Kidney epithelial cell (primary cell): ENCODE measurements around the gene PNMA1. TPM values are rescaled to one million over a fixed set of nuclear protein-coding genes. Genes with fewer than 3 reads are reported as not detected.

Source experiments
- DNase-seq: peaks from one replicate; pipeline ENCODE4 v3.0.0-alpha.2; 2010; ENCODE audit warnings: low read depth
- H3K27me3 ChIP-seq: 2 replicates; pipeline ENCODE4 v1.6.0; 2011; ENCODE audit warnings: low read length; ENCODE audit not compliant: control insufficient read depth, insufficient read depth
- H3K36me3 ChIP-seq: 2 replicates; pipeline ENCODE4 v1.5.1; 2011; ENCODE audit warnings: low read length; ENCODE audit not compliant: control insufficient read depth, insufficient read depth
- H3K4me3 ChIP-seq: 2 replicates; pipeline ENCODE4 v1.5.1; 2011; ENCODE audit warnings: low read depth, mild to moderate bottlenecking, control low read depth, low read length
- total RNA-seq: library from RNA; depleted of rRNA; stranded (reverse); fragments of >200 nt; gene quantifications from 2 replicates; pipeline ENCODE4 v1.2.3, GENCODE V29; 2015
- TF ChIP-seq, protein P1 (sequence below): IDR thresholded peaks from 2 replicates; pipeline ENCODE4 v1.5.1; 2011; ENCODE audit warnings: mild to moderate bottlenecking, moderate library complexity, low read length, control low read depth, inconsistent platforms; ENCODE audit not compliant: insufficient read depth, poor library complexity, severe bottlenecking

Gene PNMA1
- total RNA-seq, 1 donor from 2014 or later: 31.0 TPM

DNA sequence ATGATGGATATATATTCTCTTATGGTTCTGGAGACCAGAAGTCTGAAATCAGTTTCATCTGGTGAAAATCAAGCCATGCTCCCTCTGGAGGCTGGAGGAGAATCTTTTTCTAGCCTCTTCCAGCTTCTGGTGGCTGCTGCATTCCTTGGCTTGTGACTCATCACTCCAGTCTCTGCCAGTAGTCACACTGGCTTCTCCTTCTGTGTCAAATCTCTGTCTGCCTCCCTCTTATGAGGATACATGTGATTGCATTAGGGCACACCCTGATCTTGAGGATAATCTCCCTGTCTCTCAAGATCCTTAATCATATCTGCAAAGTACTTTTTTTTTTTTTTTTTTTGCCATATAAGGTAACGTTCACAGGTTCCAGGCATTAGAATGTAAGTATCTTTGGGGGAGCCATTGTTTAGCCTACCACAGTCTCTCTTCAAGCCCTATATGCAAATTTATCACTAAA, 51.7 kb downstream of the PNMA1 start:
- no peaks in the 10 kb centered on the region for H3K27me3 ChIP-seq
- TF ChIP-seq, protein P1, sequence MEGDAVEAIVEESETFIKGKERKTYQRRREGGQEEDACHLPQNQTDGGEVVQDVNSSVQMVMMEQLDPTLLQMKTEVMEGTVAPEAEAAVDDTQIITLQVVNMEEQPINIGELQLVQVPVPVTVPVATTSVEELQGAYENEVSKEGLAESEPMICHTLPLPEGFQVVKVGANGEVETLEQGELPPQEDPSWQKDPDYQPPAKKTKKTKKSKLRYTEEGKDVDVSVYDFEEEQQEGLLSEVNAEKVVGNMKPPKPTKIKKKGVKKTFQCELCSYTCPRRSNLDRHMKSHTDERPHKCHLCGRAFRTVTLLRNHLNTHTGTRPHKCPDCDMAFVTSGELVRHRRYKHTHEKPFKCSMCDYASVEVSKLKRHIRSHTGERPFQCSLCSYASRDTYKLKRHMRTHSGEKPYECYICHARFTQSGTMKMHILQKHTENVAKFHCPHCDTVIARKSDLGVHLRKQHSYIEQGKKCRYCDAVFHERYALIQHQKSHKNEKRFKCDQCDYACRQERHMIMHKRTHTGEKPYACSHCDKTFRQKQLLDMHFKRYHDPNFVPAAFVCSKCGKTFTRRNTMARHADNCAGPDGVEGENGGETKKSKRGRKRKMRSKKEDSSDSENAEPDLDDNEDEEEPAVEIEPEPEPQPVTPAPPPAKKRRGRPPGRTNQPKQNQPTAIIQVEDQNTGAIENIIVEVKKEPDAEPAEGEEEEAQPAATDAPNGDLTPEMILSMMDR: peak; percentile 57
- DNase-seq: peak; percentile 82
- H3K36me3 ChIP-seq: no peaks in the 10 kb centered on the region
- no peak overlapping the region for H3K4me3 ChIP-seq

DNA sequence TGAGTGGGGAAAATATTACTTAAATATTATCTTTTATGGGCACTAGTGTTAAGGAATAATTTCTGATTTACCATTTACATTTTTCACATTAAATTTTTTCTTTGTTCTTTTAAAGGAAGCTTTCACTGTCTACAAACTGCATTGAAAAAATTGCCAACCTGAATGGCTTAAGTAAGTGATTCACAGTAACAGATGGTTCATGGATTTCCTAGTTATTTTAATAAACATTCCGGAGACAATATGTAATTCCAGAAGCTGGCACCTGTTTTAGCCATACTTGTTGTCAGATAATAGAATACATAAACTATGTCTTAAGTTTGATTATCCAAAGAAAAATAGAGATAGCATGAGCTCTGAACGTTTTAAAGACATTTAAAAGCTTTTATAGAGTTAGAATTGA, 52.3 kb downstream of the PNMA1 start:
- TF ChIP-seq, protein P1: no peak
- DNase-seq: no peak
- Histone ChIP-seq H3K27me3 (no peaks in the 10 kb centered on the region), H3K36me3 (no peaks in the 10 kb centered on the region), H3K4me3 (no peak overlapping the region)

Other genes with a start within 250 kb of the PNMA1 start
- gene RIOX1, start 223.5 kb downstream of the PNMA1 start, total RNA-seq: 26.7 and 28.9 TPM in 2 replicates
- 4.0 and 5.1 TPM in 2 replicates for gene ACOT1, start 177.2 kb downstream of the PNMA1 start, total RNA-seq
- 0.41 TPM in 1 of 2 replicates, not detected in the other for gene HEATR4, start 155.4 kb downstream of the PNMA1 start, total RNA-seq
- 19.2 and 26.2 TPM in 2 replicates for gene ACOT2, start 145.2 kb downstream of the PNMA1 start, total RNA-seq
- gene ACOT4, start 122.5 kb downstream of the PNMA1 start, total RNA-seq: 4.3 and 5.1 TPM in 2 replicates
- not detected in 2 replicates for gene ACOT6, start 101.9 kb downstream of the PNMA1 start, total RNA-seq
- 19.3 and 23.3 TPM in 2 replicates for gene DNAL1, start 69.4 kb downstream of the PNMA1 start, total RNA-seq
- gene PTGR2, start 137.4 kb upstream of the PNMA1 start, total RNA-seq: 5.7 and 7.0 TPM in 2 replicates
- gene ZNF410, start 172.5 kb upstream of the PNMA1 start, total RNA-seq: 47.8 and 56.7 TPM in 2 replicates
- gene FAM161B, start 235.7 kb upstream of the PNMA1 start, total RNA-seq: 4.8 and 5.5 TPM in 2 replicates
- 24.4 and 34.0 TPM in 2 replicates for gene COQ6, start 235.9 kb upstream of the PNMA1 start, total RNA-seq